HepG2 (cell line): ENCODE measurements around the gene SCAF11. TPM values are rescaled to one million over a fixed set of nuclear protein-coding genes. Genes with fewer than 3 reads are reported as not detected.

Experiments used
- BORCS8-MEF2B ChIP-seq: sonication (generic); formaldehyde crosslinking; IDR thresholded peaks from 2 replicates; pipeline ENCODE4 v1.8.0; 2022; ENCODE audit warnings: mild to moderate bottlenecking, missing genetic modification reagents
- DRAP1 ChIP-seq: IDR thresholded peaks from 2 replicates; pipeline ENCODE4 v1.6.1; 2016; ENCODE audit warnings: missing genetic modification reagents, missing compliant biosample characterization
- GFI1 ChIP-seq: sonication (generic); formaldehyde crosslinking; IDR thresholded peaks from 2 replicates; pipeline ENCODE4 v1.5.0; 2020; ENCODE audit warnings: missing genetic modification reagents, mild to moderate bottlenecking, borderline replicate concordance
- HNF1A ChIP-seq, 2 experiments: sonication (generic) in 1 of 2; formaldehyde crosslinking in 1 of 2; IDR thresholded peaks; 2 replicates each; pipeline versions ENCODE4 v1.4.0 to v1.6.1; 2016 to 2020; ENCODE audit warnings: borderline replicate concordance in 1 of 2, low read depth in 1 of 2, mild to moderate bottlenecking in 1 of 2, missing genetic modification reagents in 1 of 2
- MED8 ChIP-seq: sonication (generic); formaldehyde crosslinking; IDR thresholded peaks from 2 replicates; pipeline ENCODE4 v1.8.1; 2023; ENCODE audit warnings: mild to moderate bottlenecking, missing genetic modification reagents; ENCODE audit not compliant: insufficient replicate concordance
- NRL ChIP-seq: sonication (generic); formaldehyde crosslinking; IDR thresholded peaks from 2 replicates; pipeline ENCODE4 v1.5.0; 2020; ENCODE audit warnings: missing genetic modification reagents, mild to moderate bottlenecking, moderate library complexity, borderline replicate concordance
- POLR2AphosphoS5 ChIP-seq: IDR thresholded peaks from 2 replicates; pipeline ENCODE4 v1.6.1; 2012; ENCODE audit warnings: low read depth, low read length
- RARA ChIP-seq: IDR thresholded peaks from 2 replicates; pipeline ENCODE4 v1.6.1; 2016; ENCODE audit warnings: missing genetic modification reagents, missing compliant biosample characterization
- SKIL ChIP-seq: sonication (generic); formaldehyde crosslinking; IDR thresholded peaks from 2 replicates; pipeline ENCODE4 v1.8.0; 2022; ENCODE audit warnings: missing genetic modification reagents, mild to moderate bottlenecking, moderate library complexity, borderline replicate concordance
- THRA ChIP-seq: sonication (generic); formaldehyde crosslinking; IDR thresholded peaks from 2 replicates; pipeline ENCODE4 v1.4.0; 2020; ENCODE audit warnings: missing genetic modification reagents, borderline replicate concordance
- ZBTB25 ChIP-seq: IDR thresholded peaks from 2 replicates; pipeline ENCODE4 v1.6.1; 2018; ENCODE audit warnings: missing genetic modification reagents
- ZNF460 ChIP-seq: sonication (generic); formaldehyde crosslinking; IDR thresholded peaks from 2 replicates; pipeline ENCODE4 v1.5.1; 2020; ENCODE audit warnings: missing genetic modification reagents, mild to moderate bottlenecking, borderline replicate concordance
- ZNF543 ChIP-seq: sonication (generic); formaldehyde crosslinking; IDR thresholded peaks from 2 replicates; pipeline ENCODE4 v1.4.0; 2020; ENCODE audit warnings: mild to moderate bottlenecking, missing genetic modification reagents
- ZNF576 ChIP-seq: sonication (generic); formaldehyde crosslinking; IDR thresholded peaks from 2 replicates; pipeline ENCODE4 v1.4.0; 2020; ENCODE audit warnings: mild to moderate bottlenecking, missing genetic modification reagents
- ZNF644 ChIP-seq: IDR thresholded peaks from 2 replicates; pipeline ENCODE4 v1.6.1; 2016; ENCODE audit warnings: low read depth
- ZNF7 ChIP-seq: IDR thresholded peaks from 2 replicates; pipeline ENCODE4 v1.6.1; 2016; ENCODE audit warnings: missing biosample characterization, missing genetic modification reagents
- ZNF891 ChIP-seq: sonication (generic); formaldehyde crosslinking; IDR thresholded peaks from 2 replicates; pipeline ENCODE4 v1.5.0; 2020; ENCODE audit warnings: mild to moderate bottlenecking, missing genetic modification reagents
- polyA plus RNA-seq, 8 experiments: library from polyadenylated mRNA; depleted of rRNA in 3 of 8; stranded (reverse) in 7 of 8; unstranded in 1 of 8; fragments of >200 nt; fragmentation: Illumina TruSeq in 4 of 8; extraction: Trizol in 4 of 8; gene quantifications; 2 replicates each; pipeline versions ENCODE4 v1.2.1 to v1.2.3, GENCODE V29; 2011 to 2016; ENCODE audit warnings: low read depth in 4 of 8, missing spikeins in 1 of 8, mixed read lengths in 1 of 8; ENCODE audit not compliant: insufficient read depth in 1 of 8
- total RNA-seq, 5 experiments: library from RNA; depleted of rRNA; stranded (reverse); fragments of >200 nt; fragmentation: Illumina TruSeq; extraction: Trizol; gene quantifications; 2 replicates each; pipeline ENCODE4 v1.2.3, GENCODE V29; 2016; ENCODE audit warnings: low read depth in 1 of 5

The SCAF11 gene
- total and polyA plus RNA-seq, 2 of the 13 experiments (the other 11 are each of a cell fraction or from before 2014, with no cell fraction given) = 26.9 to 38.3 TPM

GRCh38 chr12:45991284-45992249 lies 1.2 kb upstream of the SCAF11 start (continued):
- TF ChIP-seq HNF1A (IDR thresholded peaks at IDR 0.05; ENCODE audit: low read depth) (no peak), HNF1A (CRISPR knock-in tag; IDR thresholded peaks at IDR 0.05; ENCODE audit: borderline replicate concordance) (peak; percentile 64; the same call in 1 of the 2 replicates), NRL (CRISPR knock-in tag) (peak; percentile 85; the same call in 1 of the 2 replicates), ZNF576 (CRISPR knock-in tag) (no peak), POLR2AphosphoS5 (peak; percentile 71), BORCS8-MEF2B (CRISPR knock-in tag) (peak; percentile 89), ZNF7 (peak; percentile 16; the same call in 1 of the 2 replicates), RARA (peak; percentile 47), THRA (peak; percentile 69), DRAP1 (CRISPR knock-in tag) (peak; percentile 70), ZNF644 (0 out of 2 replicates have a peak, but pooled peaks have one; percentile 51), ZNF891 (CRISPR knock-in tag) (peak; percentile 27; the same call in 1 of the 2 replicates), MED8 (CRISPR knock-in tag) (peak; percentile 65), ZNF460 (peak; percentile 22; the same call in 1 of the 2 replicates), GFI1 (CRISPR knock-in tag) (no peak), ZNF543 (CRISPR knock-in tag) (peak; percentile 79; the same call in 1 of the 2 replicates), ZBTB25 (CRISPR knock-in tag) (peak; percentile 67; the same call in 1 of the 2 replicates), SKIL (CRISPR knock-in tag) (peak; percentile 66)
